SK-N-SH (cell line): Measurements from ENCODE around the gene KRT26.

Experiments used
- EP300 ChIP-seq, 2 experiments: IDR thresholded peaks; 2 replicates each; pipeline versions ENCODE4 v1.4.0 to v1.6.1; 2012; ENCODE audit warnings: borderline replicate concordance in 1 of 2, low read depth in 1 of 2, low read length in 1 of 2
- FOXJ3 ChIP-seq: sonication (generic); formaldehyde crosslinking; IDR thresholded peaks from 2 replicates; pipeline ENCODE4 v1.5.1; 2020; ENCODE audit warnings: mild to moderate bottlenecking, missing genetic modification reagents
- MEF2A ChIP-seq: IDR thresholded peaks from 2 replicates; pipeline ENCODE4 v1.4.0; 2012; ENCODE audit warnings: low read depth, borderline replicate concordance
- MXI1 ChIP-seq: IDR thresholded peaks from 2 replicates; pipeline ENCODE4 v1.6.1; 2012; ENCODE audit warnings: mild to moderate bottlenecking, low read depth, low read length, improper control_type of control experiment
- NFIC ChIP-seq: IDR thresholded peaks from 2 replicates; pipeline ENCODE4 v1.4.0; 2012; ENCODE audit warnings: borderline replicate concordance
- POLR2AphosphoS5 ChIP-seq: IDR thresholded peaks from 2 replicates; pipeline ENCODE4 v1.6.1; 2012; ENCODE audit warnings: low read depth, low read length
- RFX5 ChIP-seq: IDR thresholded peaks from 2 replicates; pipeline ENCODE4 v1.6.1; 2012; ENCODE audit warnings: mild to moderate bottlenecking, improper control_type of control experiment, low read length
- RXRA ChIP-seq: IDR thresholded peaks from 2 replicates; pipeline ENCODE4 v1.4.0; 2012; ENCODE audit warnings: low read depth, mild to moderate bottlenecking, borderline replicate concordance
- SMC3 ChIP-seq: IDR thresholded peaks from 2 replicates; pipeline ENCODE4 v1.6.1; 2012; ENCODE audit warnings: low read depth, low read length, improper control_type of control experiment
- YY1 ChIP-seq: IDR thresholded peaks from 2 replicates; pipeline ENCODE4 v1.4.0; 2012; ENCODE audit warnings: low read depth, mild to moderate bottlenecking
- TF ChIP-seq, protein P1 (sequence below): IDR thresholded peaks from 2 replicates; pipeline ENCODE4 v1.4.0; 2012; ENCODE audit warnings: low read depth, borderline replicate concordance
- TF ChIP-seq, protein P2 (sequence below): IDR thresholded peaks from 2 replicates; pipeline ENCODE4 v1.6.1; 2012; ENCODE audit warnings: mild to moderate bottlenecking, low read depth, low read length, moderate library complexity
- TF ChIP-seq, protein P3 (sequence below): fragments of 200-600 bp; sonication (generic); IDR thresholded peaks from 2 replicates; pipeline ENCODE4 v1.6.1; 2017; ENCODE audit warnings: antibody characterized with exemption, mild to moderate bottlenecking, moderate library complexity

DNA sequence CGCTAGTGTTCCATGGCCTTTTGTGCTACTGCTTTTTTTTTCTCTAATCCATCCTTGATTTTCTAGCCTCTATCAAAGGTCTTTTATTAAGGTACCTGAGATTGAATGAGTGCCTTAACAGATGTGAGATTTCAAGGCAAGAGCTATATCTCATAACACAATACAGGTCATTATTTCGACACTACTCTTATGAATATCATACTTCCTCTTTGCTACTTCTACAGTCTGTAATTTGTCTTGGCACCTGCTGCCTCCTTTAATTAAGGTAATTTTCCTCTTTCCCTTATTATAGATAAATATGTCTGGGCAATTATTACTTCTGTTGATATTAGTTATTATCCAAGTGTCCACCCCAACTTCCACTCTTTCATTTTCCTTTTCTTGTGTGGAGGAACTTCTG is 22.5 kb upstream of the KRT26 start:
- TF ChIP-seq MEF2A (no peak), RFX5 (no peak), EP300 (IDR thresholded peaks at IDR 0.05; ENCODE audit: borderline replicate concordance in 1 of 2, low read depth in 1 of 2, low read length in 1 of 2) (no peak), MXI1 (no peak), YY1 (no peak), NFIC (no peak), RXRA (no peak), POLR2AphosphoS5 (no peak), FOXJ3 (CRISPR knock-in tag) (no peak), SMC3 (no peak)
- TF ChIP-seq, protein P1, sequence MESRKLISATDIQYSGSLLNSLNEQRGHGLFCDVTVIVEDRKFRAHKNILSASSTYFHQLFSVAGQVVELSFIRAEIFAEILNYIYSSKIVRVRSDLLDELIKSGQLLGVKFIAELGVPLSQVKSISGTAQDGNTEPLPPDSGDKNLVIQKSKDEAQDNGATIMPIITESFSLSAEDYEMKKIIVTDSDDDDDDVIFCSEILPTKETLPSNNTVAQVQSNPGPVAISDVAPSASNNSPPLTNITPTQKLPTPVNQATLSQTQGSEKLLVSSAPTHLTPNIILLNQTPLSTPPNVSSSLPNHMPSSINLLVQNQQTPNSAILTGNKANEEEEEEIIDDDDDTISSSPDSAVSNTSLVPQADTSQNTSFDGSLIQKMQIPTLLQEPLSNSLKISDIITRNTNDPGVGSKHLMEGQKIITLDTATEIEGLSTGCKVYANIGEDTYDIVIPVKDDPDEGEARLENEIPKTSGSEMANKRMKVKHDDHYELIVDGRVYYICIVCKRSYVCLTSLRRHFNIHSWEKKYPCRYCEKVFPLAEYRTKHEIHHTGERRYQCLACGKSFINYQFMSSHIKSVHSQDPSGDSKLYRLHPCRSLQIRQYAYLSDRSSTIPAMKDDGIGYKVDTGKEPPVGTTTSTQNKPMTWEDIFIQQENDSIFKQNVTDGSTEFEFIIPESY: no peak
- TF ChIP-seq, protein P2, sequence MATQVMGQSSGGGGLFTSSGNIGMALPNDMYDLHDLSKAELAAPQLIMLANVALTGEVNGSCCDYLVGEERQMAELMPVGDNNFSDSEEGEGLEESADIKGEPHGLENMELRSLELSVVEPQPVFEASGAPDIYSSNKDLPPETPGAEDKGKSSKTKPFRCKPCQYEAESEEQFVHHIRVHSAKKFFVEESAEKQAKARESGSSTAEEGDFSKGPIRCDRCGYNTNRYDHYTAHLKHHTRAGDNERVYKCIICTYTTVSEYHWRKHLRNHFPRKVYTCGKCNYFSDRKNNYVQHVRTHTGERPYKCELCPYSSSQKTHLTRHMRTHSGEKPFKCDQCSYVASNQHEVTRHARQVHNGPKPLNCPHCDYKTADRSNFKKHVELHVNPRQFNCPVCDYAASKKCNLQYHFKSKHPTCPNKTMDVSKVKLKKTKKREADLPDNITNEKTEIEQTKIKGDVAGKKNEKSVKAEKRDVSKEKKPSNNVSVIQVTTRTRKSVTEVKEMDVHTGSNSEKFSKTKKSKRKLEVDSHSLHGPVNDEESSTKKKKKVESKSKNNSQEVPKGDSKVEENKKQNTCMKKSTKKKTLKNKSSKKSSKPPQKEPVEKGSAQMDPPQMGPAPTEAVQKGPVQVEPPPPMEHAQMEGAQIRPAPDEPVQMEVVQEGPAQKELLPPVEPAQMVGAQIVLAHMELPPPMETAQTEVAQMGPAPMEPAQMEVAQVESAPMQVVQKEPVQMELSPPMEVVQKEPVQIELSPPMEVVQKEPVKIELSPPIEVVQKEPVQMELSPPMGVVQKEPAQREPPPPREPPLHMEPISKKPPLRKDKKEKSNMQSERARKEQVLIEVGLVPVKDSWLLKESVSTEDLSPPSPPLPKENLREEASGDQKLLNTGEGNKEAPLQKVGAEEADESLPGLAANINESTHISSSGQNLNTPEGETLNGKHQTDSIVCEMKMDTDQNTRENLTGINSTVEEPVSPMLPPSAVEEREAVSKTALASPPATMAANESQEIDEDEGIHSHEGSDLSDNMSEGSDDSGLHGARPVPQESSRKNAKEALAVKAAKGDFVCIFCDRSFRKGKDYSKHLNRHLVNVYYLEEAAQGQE: no peak
- TF ChIP-seq, protein P3, sequence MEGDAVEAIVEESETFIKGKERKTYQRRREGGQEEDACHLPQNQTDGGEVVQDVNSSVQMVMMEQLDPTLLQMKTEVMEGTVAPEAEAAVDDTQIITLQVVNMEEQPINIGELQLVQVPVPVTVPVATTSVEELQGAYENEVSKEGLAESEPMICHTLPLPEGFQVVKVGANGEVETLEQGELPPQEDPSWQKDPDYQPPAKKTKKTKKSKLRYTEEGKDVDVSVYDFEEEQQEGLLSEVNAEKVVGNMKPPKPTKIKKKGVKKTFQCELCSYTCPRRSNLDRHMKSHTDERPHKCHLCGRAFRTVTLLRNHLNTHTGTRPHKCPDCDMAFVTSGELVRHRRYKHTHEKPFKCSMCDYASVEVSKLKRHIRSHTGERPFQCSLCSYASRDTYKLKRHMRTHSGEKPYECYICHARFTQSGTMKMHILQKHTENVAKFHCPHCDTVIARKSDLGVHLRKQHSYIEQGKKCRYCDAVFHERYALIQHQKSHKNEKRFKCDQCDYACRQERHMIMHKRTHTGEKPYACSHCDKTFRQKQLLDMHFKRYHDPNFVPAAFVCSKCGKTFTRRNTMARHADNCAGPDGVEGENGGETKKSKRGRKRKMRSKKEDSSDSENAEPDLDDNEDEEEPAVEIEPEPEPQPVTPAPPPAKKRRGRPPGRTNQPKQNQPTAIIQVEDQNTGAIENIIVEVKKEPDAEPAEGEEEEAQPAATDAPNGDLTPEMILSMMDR: no peak
